NK-92 (cell line): ENCODE results near the gene TMEM181.
"Not testable (repeated sequence)": the region's sequence is repeated elsewhere in the genome, so short reads cannot be mapped to it uniquely, and the experiment has no call there.

ENCODE experiments used
- DNase-seq: peaks from one replicate; lab custom pipeline; 2025; ENCODE audit not compliant: unreplicated experiment; lab: John Stamatoyannopoulos, UW

The TMEM181 gene

DNA sequence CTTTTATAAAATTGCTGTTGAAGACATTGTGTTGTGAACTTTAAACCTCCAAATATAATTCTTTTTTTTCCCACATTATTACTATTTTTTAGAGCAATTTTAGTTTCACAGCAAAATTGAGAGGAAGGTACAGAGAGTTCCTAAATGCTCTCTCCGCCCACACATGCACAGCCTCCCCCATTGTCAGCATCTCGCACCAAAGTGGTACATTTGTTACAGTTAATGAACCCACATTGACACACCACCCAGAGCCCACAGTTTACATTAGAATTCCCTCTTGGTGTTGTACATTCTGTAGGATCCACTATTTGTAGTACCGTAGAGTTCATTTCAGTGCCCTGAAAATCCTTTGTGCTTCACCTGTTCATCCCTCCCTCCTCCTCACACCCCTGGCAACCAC, 33.8 kb downstream of the TMEM181 start:
- DNase-seq = no peak

- no peak for DNase-seq
Observed at GRCh38 chr6:158595223-158595622, 35.3 kb downstream of the TMEM181 start.

GRCh38 chr6:158596861-158597260, 37.0 kb downstream of the TMEM181 start:
- no peak for DNase-seq

GRCh38 chr6:158597565-158597964, 37.7 kb downstream of the TMEM181 start:
- no peak for DNase-seq

DNA sequence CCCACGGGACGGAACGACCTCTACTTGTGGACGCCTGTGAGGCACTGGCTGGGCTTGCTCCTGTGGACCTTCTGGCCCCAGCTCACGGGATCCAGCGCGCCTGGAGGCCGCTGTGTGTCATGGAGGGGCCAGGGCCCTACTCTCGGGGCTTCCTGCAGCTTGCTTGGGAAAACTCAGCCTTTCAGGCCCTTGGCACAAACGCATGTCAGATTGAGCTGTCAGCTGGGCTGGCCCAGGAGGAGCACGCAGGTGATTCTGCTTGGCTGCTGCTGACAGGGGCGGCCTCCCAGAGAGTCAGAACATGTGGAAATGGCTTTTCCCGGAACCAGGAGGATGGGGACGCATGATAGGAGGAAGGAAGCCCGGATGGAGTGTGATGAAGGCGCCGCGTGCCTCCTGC, 39.7 kb downstream of the TMEM181 start:
- no peak for DNase-seq

- no peak for DNase-seq
Observed at GRCh38 chr6:158603261-158604047, 43.6 kb downstream of the TMEM181 start.

DNA sequence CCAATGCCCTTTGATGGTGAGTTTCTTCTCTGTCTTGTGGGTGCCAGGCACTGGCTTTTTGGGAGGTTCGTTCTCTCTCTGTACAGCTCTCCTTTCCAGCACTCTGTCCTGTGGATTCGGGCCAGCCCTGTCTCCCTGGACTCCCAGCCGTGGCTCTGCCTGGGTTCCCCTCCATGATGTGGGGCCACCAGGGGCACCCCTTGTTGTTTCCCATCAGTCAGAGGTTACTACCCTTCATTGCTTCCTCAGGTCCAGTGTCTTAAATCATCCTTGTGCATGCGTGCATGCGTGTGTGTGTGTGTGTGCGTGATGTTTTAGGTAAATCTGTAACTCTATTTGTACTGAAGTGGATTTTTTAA, 44.1 kb downstream of the TMEM181 start:
- DNase-seq = no peak

GRCh38 chr6:158605266-158605878, 45.5 kb downstream of the TMEM181 start:
- no peak for DNase-seq

DNA sequence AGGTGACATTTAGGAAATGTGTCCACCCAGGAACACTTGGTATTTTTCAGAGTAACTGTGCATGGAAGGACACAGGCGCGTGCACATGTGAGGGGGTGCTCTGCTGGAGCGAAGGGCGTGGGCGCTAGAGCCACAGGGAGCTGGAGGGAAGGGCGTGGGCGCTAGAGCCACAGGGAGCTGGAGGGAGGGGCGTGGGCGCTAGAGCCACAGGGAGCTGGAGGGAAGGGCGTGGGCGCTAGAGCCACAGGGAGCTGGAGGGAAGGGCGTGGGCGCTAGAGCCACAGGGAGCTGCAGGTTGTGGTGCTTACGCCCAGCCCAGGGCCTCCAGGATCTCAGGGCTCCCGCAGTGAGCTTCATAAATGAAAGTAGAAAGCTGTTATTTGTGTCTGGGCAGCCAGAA, 46.1 kb downstream of the TMEM181 start:
- not testable (repeated sequence) for DNase-seq

GRCh38 chr6:158606935-158607334, 47.0 kb downstream of the TMEM181 start:
- no peak for DNase-seq

DNA sequence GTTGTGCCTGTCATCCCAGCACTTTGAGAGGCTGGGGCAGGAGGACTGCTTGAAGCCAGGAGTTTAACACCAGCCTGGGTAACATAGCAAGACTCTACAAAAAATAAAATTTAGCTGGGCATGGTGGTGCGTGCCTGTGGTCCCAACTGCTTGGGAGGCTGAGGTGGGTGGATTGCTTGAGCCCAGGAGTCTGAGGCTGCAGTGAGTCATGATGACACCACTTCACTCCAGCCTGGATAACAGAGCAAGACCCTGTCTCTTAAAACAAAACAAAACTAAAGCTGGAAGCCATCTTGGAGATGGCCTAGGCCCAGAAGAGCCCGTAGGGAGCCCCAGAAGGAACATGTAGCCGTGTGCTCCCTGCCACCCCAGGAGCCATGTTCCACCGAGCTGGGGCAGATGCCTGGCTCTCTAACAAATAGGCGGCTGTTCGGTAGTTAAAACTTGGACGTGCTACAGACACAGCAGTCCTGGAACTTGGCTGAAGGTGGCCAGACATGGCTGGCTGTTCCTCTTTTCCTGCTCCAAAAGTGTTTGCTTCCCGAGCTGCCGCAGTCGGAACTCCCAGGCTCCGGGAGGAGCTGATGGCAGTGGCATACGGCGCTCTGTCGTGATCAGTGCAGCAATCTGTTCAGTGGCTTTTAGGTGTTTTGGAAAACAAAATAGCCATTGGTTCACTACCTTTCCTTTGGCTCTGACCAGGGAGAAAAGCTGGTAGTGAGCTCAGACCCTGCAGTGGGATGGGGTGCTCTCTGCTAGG, 47.7 kb downstream of the TMEM181 start:
- DNase-seq = no peak

- no peak for DNase-seq
Observed at GRCh38 chr6:158608221-158608620, 48.3 kb downstream of the TMEM181 start.

DNA sequence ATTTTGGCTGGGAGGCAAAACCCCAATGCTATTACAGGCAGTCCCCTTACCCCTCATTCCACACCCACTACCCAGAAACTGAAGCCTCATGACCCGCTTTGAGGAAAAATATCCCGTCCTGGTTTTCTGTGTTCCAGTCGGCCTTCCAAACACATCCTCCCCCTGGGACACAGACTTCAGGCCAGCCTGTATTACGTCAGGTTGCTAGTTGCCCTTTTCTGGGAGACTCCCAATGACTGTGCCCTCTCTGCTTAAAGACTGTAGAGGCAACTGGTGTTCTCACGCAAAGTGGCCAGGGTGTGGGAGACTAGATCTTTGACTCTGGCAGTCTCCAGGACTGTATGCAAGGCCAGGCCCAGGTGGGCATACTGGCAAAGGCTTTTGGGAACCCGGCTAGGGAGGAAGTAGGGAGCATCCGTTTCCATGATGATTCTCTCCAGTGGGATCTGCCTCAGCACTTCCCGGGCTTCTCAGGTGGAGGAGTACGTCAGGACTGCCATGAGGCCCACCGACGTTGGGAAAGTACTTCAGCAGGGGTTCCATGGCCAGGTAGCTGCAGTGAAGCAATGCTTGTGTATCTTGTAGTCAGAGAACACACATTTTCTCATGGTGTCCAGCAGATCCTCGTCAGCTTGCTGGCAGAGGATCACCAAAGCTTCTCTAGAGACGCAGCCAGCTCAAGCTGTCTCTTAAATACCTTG, 49.7 kb downstream of the TMEM181 start:
- no peak for DNase-seq

- DNase-seq = no peak
Observed at GRCh38 chr6:158610319-158610968, 50.6 kb downstream of the TMEM181 start.

- DNase-seq = no peak
Observed at GRCh38 chr6:158611039-158611438, 51.1 kb downstream of the TMEM181 start.

DNA sequence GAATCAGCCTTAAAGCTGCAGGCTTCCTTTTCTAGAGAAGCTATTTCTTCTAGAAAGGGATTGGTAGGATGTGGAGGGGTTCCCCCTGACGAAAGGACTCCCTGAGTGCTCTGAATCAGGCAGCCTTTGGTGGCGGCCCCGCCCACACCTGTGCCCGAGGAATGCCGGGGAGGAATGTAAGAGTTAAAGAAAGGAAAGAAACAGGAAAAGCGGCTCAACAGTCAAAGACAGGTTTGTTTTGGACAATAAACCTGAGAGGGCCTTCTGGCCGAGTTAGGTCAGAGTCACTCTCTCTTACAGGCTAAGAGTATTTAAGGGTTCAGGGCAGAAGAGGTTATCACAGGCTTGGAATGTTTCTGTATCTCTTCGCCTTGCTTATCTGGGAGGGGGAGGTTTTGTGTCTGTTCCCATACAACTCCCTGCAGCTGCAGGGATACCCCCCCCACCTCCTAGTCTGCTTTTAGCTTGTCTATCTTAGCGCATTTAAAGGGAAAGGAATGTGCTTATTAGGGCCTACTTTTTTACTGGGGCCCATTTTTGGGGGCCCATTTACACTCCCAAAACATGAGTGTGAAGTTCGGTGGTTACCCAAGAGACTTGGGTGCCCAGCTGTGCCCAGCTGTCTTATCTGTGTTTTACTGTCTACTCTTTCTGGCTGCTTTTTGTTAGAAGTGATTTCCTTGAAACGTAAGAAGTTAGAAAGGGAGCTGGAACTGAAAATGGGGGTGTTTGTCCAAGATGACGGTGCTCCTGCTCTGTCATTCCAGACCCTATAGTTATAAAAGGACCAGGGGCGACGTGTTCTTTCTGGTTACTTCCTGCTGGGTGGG, 51.9 kb downstream of the TMEM181 start:
- DNase-seq = no peak

DNA sequence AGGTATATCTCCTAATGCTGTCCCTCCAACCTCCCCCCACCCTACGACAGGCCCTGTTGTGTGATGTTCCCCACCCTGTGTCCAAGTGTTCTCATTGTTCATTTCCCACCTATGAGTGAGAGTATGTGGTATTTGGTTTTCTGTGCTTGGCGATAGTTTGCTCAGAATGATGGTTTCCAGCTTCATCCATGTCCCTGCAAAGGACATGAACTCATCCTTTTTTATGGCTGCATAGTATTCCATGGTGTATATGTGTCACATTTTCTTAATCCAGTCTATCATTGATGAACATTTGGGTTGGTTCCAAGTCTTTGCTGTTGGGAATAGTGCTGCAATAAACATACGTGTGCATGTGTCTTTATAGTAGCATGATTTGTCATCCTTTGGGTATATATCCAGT, 54.7 kb downstream of the TMEM181 start:
- not testable (repeated sequence) for DNase-seq

DNA sequence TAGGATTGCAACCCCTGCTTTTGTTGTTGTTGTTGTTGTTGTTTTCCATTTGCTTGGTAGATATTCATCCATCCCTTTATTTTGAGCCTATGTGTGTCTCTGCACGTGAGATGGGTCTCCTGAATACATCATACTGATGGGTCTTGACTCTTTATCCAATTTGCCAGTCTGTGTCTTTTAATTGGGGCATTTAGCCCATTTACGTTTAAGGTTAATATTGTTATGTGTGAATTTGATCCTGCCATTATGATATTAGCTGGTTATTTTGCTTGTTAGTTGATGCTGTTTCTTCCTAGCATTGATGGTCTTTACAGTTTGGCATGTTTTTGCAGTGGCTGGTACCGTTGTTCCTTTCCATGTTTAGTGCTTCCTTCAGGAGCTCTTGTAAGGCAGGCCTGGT, 58.4 kb downstream of the TMEM181 start:
- DNase-seq = not testable (repeated sequence)

DNA sequence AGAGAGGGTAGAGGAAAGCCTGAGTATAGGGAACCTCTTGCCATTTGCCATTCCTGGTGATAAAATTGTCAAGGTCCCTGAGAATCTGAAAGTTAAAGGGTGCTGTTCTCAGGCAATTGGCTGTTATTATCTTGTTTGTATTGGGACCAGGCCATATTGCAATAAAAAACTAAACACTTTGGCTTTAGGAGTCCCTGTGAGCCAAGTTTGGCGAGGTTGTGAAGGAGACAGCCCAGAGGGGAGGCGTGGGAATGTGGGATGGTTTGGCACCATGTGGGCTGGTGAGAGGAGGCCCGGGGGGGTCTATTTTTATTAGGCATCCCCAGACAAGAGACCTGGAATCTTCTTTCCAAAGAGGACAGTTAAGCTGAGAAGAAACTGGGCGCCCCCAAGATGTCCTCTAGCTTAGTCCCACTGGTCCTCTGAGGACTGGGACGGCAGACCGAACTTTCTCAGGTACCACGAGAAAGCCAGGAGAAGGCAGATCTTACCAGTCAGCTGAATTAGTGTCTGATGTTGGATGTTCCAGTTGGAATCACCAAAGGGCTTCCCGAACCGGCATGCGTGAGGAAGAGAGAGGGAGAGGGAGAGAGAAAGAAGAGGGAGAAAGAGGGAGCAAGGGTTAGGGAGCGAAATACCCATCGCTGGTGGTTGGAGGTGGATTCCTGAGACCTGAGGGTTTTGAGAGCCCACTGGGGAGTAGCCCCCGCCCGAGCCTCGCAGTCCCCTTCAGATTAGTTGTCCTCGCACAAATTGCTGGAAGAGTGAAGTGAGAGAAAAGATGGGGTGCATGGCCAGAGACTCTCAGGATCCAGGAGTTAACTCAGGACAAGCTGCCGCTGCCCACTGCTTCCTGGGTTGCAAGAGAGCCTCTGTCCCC, 60.3 kb downstream of the TMEM181 start:
- DNase-seq = no peak
